Common myeloid progenitor, CD34-positive (primary cell): ENCODE data around the gene NCS1.

Source experiments
- CTCF ChIA-PET: fragments of 350-600 bp; sonication (Branson Sonifier 250); formaldehyde crosslinking; loops from one replicate; lab custom pipeline; 2021; ENCODE audit warnings: antibody characterized with exemption; lab: Charles Lee
- POLR2A ChIA-PET: fragments of 350-600 bp; sonication (Branson Sonifier 250); formaldehyde crosslinking; loops from one replicate; lab custom pipeline; 2021; ENCODE audit warnings: antibody characterized with exemption; lab: Charles Lee
- DNase-seq, 3 donors: peaks; one replicate each; pipeline versions ENCODE4 v3.0.0 to v3.0.0-alpha.2; 2013
- H3K27ac ChIP-seq, 2 experiments: 1 replicate in 1 of 2; 2 replicates in 1 of 2; pipeline ENCODE4 v1.7.0; 2013; ENCODE audit warnings: inconsistent platforms in 2 of 2, low read length in 2 of 2, mild to moderate bottlenecking in 2 of 2, low read depth in 1 of 2, moderate library complexity in 1 of 2; ENCODE audit not compliant: severe bottlenecking in 2 of 2, insufficient read depth in 1 of 2, poor library complexity in 1 of 2
- H3K27me3 ChIP-seq, 5 experiments: replicated peaks in 2 of 5; 1 replicate in 3 of 5; 2 replicates in 2 of 5; pipeline versions ENCODE4 v1.6.1 to v1.7.0; 2013; ENCODE audit warnings: low read length in 4 of 5, mild to moderate bottlenecking in 2 of 5, moderate library complexity in 2 of 5, inconsistent platforms in 1 of 5; ENCODE audit not compliant: insufficient read depth in 5 of 5, control insufficient read depth in 4 of 5
- H3K36me3 ChIP-seq, 4 experiments: 1 replicate in 2 of 4; 2 replicates in 2 of 4; pipeline versions ENCODE4 v1.6.1 to v1.7.0; 2013; ENCODE audit warnings: low read length in 3 of 4, control low read depth in 1 of 4, mild to moderate bottlenecking in 1 of 4; ENCODE audit not compliant: control insufficient read depth in 4 of 4, insufficient read depth in 4 of 4
- H3K4me1 ChIP-seq, 4 experiments: 1 replicate in 3 of 4; 2 replicates in 1 of 4; pipeline versions ENCODE4 v1.6.1 to v1.7.1; 2013; ENCODE audit warnings: low read length in 3 of 4, mild to moderate bottlenecking in 3 of 4, control low read depth in 1 of 4, inconsistent platforms in 1 of 4, moderate library complexity in 1 of 4; ENCODE audit not compliant: control insufficient read depth in 4 of 4, insufficient read depth in 4 of 4; ENCODE audit errors: control extremely low read depth in 1 of 4
- H3K4me3 ChIP-seq, 7 experiments: 1 replicate in 4 of 7; 2 replicates in 3 of 7; pipeline versions ENCODE4 v1.5.1 to v1.7.0; 2013; ENCODE audit warnings: mild to moderate bottlenecking in 7 of 7, low read length in 6 of 7, moderate library complexity in 6 of 7, inconsistent platforms in 2 of 7, low read depth in 2 of 7, control low read depth in 1 of 7; ENCODE audit not compliant: insufficient read depth in 4 of 7, control insufficient read depth in 1 of 7; ENCODE audit errors: extremely low read depth in 1 of 7
- H3K9me3 ChIP-seq, 5 experiments: 1 replicate in 4 of 5; 2 replicates in 1 of 5; pipeline versions ENCODE4 v1.6.1 to v1.7.1; 2013; ENCODE audit warnings: low read length in 4 of 5, mild to moderate bottlenecking in 2 of 5, inconsistent platforms in 1 of 5, low read depth in 1 of 5, moderate library complexity in 1 of 5; ENCODE audit not compliant: control insufficient read depth in 4 of 5, insufficient read depth in 2 of 5; ENCODE audit errors: control extremely low read depth in 1 of 5
- WGBS: methylation state at CpG from one replicate; pipeline ENCODE4 v1.1.5; 2013; ENCODE audit not compliant: insufficient coverage; 5-methylcytosine and 5-hydroxymethylcytosine counted together

NCS1 gene

GRCh38 chr9:130226112-130226511 is 53.9 kb downstream of the NCS1 start:
- no peaks in the 10 kb centered on the region for H3K27me3 ChIP-seq
- CTCF ChIA-PET: interaction anchor here (1.3 kb wide), 1 partner anchor 16 kb away, joined by 3 read pairs; no protein-coding TSS in a partner anchor
- H3K4me1 ChIP-seq: no peaks in the 10 kb centered on the region
- H3K27ac ChIP-seq: no peak overlapping the region
- DNase-seq: no peak
- WGBS: 98% methylated on average over 9 of the region's 12 CpGs
- H3K9me3 ChIP-seq: peaks cover 0 to 14% (median 6%) of the 10 kb centered on the region in 5 experiments
- POLR2A ChIA-PET: no interaction called here
- H3K36me3 ChIP-seq: no peaks in the 10 kb centered on the region
- H3K4me3 ChIP-seq: no peak overlapping the region

- Histone ChIP-seq H3K4me3 (no peak overlapping the region), H3K27ac (no peak overlapping the region), H3K9me3 (peaks cover 0 to 14% (median 6%) of the 10 kb centered on the region in 5 experiments), H3K36me3 (no peaks in the 10 kb centered on the region), H3K27me3 (no peaks in the 10 kb centered on the region), H3K4me1 (no peaks in the 10 kb centered on the region)
- no peak for DNase-seq
- ChIA-PET POLR2A (no interaction called here), CTCF (interaction anchor here (0.8 to 1.5 kb wide), 4 partner anchors 10 to 135 kb away, joined by 3 to 5 read pairs (median 4); no protein-coding TSS in a partner anchor)
- WGBS: 100% methylated on average over 2 of the region's 3 CpGs
These were observed 55.6 kb downstream of the NCS1 start for GRCh38 chr9:130227833-130228232.

GRCh38 chr9:130229759-130230158 is 57.6 kb downstream of the NCS1 start:
- Histone ChIP-seq H3K4me3 (no peak overlapping the region), H3K36me3 (no peaks in the 10 kb centered on the region), H3K27me3 (no peaks in the 10 kb centered on the region), H3K9me3 (peaks cover 0 to 14% (median 6%) of the 10 kb centered on the region in 5 experiments), H3K4me1 (no peaks in the 10 kb centered on the region), H3K27ac (no peak overlapping the region)
- POLR2A ChIA-PET: no interaction called here
- DNase-seq: no peak
- CTCF ChIA-PET: interaction anchor here (0.8 to 1.4 kb wide), 3 partner anchors 10 to 32 kb away, joined by 3 to 7 read pairs (median 5); no protein-coding TSS in a partner anchor
- 100% methylated on average over 1 of the region's 3 CpGs for WGBS

GRCh38 chr9:130230631-130231030 is 58.4 kb downstream of the NCS1 start:
- no peaks in the 10 kb centered on the region for H3K36me3 ChIP-seq
- no peaks in the 10 kb centered on the region for H3K27me3 ChIP-seq
- H3K4me3 ChIP-seq: no peak overlapping the region
- CTCF ChIA-PET: no interaction called here
- POLR2A ChIA-PET: interaction anchor here (0.6 kb wide), 2 partner anchors 41 to 340 kb away, joined by 5 to 6 read pairs; no protein-coding TSS in a partner anchor
- no peak overlapping the region for H3K27ac ChIP-seq
- WGBS: no CpG with 5 or more reads among the region's 1 CpG
- peaks cover 0 to 14% (median 6%) of the 10 kb centered on the region in 5 experiments for H3K9me3 ChIP-seq
- DNase-seq: no peak
- H3K4me1 ChIP-seq: peaks cover 0 to under 1% (median 0%) of the 10 kb centered on the region in 4 experiments

- Histone ChIP-seq H3K4me1 (peaks cover 0 to 6% (median 2%) of the 10 kb centered on the region in 4 experiments), H3K27me3 (no peaks in the 10 kb centered on the region), H3K27ac (no peak overlapping the region), H3K9me3 (peaks cover 0 to 3% (median under 1%) of the 10 kb centered on the region in 5 experiments), H3K4me3 (no peak overlapping the region), H3K36me3 (no peaks in the 10 kb centered on the region)
- DNase-seq: no peak
- POLR2A ChIA-PET: no interaction called here
- CTCF ChIA-PET: interaction anchor here (2.1 kb wide), 1 partner anchor 10 kb away, joined by 10 read pairs; no protein-coding TSS in a partner anchor
- WGBS: 95% methylated on average over 17 of the region's 27 CpGs
These were observed 60.8 kb downstream of the NCS1 start for GRCh38 chr9:130232899-130233586.

GRCh38 chr9:130233587-130233945 is 61.4 kb downstream of the NCS1 start:
- Histone ChIP-seq H3K4me1 (peaks cover 0 to 6% (median 2%) of the 10 kb centered on the region in 4 experiments), H3K9me3 (no peaks in the 10 kb centered on the region), H3K27me3 (no peaks in the 10 kb centered on the region), H3K36me3 (no peaks in the 10 kb centered on the region), H3K4me3 (no peak overlapping the region), H3K27ac (no peak overlapping the region)
- DNase-seq: no peak
- CTCF ChIA-PET: no interaction called here
- 90% methylated on average over 7 of the region's 8 CpGs for WGBS
- POLR2A ChIA-PET: no interaction called here
